HCT116 (cell line): Measurements from ENCODE around the gene ITPR2.

ENCODE experiments used
- CEBPB ChIP-seq: IDR thresholded peaks from 2 replicates; pipeline ENCODE4 v1.6.1; 2012; ENCODE audit warnings: low read depth
- ELF1 ChIP-seq: IDR thresholded peaks from 2 replicates; pipeline ENCODE4 v1.6.1; 2012; ENCODE audit warnings: low read depth, borderline replicate concordance
- EZH2 ChIP-seq: fragments of 200-600 bp; sonication (generic); IDR thresholded peaks from 2 replicates; pipeline ENCODE4 v1.6.1; 2017; ENCODE audit warnings: antibody characterized with exemption, mixed run types
- EZH2phosphoT487 ChIP-seq: fragments of 200-600 bp; IDR thresholded peaks from 2 replicates; pipeline ENCODE4 v1.6.1; 2018; ENCODE audit warnings: antibody characterized with exemption, borderline replicate concordance
- JUND ChIP-seq: IDR thresholded peaks from 2 replicates; pipeline ENCODE4 v1.6.1; 2012
- POLR2A ChIP-seq: IDR thresholded peaks from 2 replicates; pipeline ENCODE4 v1.7.0; 2011; ENCODE audit warnings: borderline replicate concordance; ENCODE audit not compliant: insufficient read depth, insufficient read length; ENCODE audit errors: extremely low read depth
- POLR2AphosphoS5 ChIP-seq: IDR thresholded peaks from 2 replicates; pipeline ENCODE4 v1.6.1; 2011; ENCODE audit warnings: mild to moderate bottlenecking, low read depth, low read length, moderate library complexity
- RAD21 ChIP-seq: IDR thresholded peaks from 2 replicates; pipeline ENCODE4 v1.6.1; 2012; ENCODE audit warnings: low read depth, mild to moderate bottlenecking
- SP1 ChIP-seq: IDR thresholded peaks from 2 replicates; pipeline ENCODE4 v1.6.1; 2012; ENCODE audit warnings: low read depth
- SRF ChIP-seq: IDR thresholded peaks from 2 replicates; pipeline ENCODE4 v1.6.1; 2012; ENCODE audit warnings: low read depth
- TCF7L2 ChIP-seq: IDR thresholded peaks from 2 replicates; pipeline ENCODE4 v1.7.0; 2011; ENCODE audit warnings: borderline replicate concordance, inconsistent platforms; ENCODE audit not compliant: insufficient read depth, insufficient read length; ENCODE audit errors: extremely low read depth
- YY1 ChIP-seq: IDR thresholded peaks from 2 replicates; pipeline ENCODE4 v1.6.1; 2011; ENCODE audit warnings: low read length, low read depth, moderate library complexity, mild to moderate bottlenecking; ENCODE audit not compliant: insufficient replicate concordance; ENCODE audit errors: extremely low read depth
- TF ChIP-seq, protein P1 (sequence below), 3 experiments: fragments of 200-600 bp in 1 of 3; sonication (generic) in 1 of 3; IDR thresholded peaks in 2 of 3; conservative IDR thresholded peaks in 1 of 3; 2 replicates each; pipeline ENCODE4 v1.5.1; 2012 to 2017; ENCODE audit warnings: low read depth in 2 of 3, low read length in 2 of 3, antibody characterized with exemption in 1 of 3, borderline replicate concordance in 1 of 3, control low read depth in 1 of 3, mild to moderate bottlenecking in 1 of 3, mixed read lengths in 1 of 3, mixed run types in 1 of 3, moderate library complexity in 1 of 3; ENCODE audit not compliant: insufficient read depth in 1 of 3

- TF ChIP-seq EZH2phosphoT487: no peak
- TF ChIP-seq, protein P1, sequence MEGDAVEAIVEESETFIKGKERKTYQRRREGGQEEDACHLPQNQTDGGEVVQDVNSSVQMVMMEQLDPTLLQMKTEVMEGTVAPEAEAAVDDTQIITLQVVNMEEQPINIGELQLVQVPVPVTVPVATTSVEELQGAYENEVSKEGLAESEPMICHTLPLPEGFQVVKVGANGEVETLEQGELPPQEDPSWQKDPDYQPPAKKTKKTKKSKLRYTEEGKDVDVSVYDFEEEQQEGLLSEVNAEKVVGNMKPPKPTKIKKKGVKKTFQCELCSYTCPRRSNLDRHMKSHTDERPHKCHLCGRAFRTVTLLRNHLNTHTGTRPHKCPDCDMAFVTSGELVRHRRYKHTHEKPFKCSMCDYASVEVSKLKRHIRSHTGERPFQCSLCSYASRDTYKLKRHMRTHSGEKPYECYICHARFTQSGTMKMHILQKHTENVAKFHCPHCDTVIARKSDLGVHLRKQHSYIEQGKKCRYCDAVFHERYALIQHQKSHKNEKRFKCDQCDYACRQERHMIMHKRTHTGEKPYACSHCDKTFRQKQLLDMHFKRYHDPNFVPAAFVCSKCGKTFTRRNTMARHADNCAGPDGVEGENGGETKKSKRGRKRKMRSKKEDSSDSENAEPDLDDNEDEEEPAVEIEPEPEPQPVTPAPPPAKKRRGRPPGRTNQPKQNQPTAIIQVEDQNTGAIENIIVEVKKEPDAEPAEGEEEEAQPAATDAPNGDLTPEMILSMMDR (IDR thresholded peaks at IDR 0.05 in 2 of 3, conservative IDR thresholded peaks at IDR 0.05 in 1 of 3; ENCODE audit: borderline replicate concordance in 1 of 3, insufficient read depth in 1 of 3, low read depth in 2 of 3, low read length in 2 of 3): no peak
- TF ChIP-seq YY1: no peak
- no peak for TF ChIP-seq JUND
- TF ChIP-seq CEBPB: no peak
- TF ChIP-seq POLR2A: no peak
- no peak for TF ChIP-seq SP1
- TF ChIP-seq ELF1: no peak
- no peak for TF ChIP-seq POLR2AphosphoS5
- TF ChIP-seq SRF: no peak
- no peak for TF ChIP-seq RAD21
- no peak for TF ChIP-seq TCF7L2
- TF ChIP-seq EZH2: no peak
These were observed 201.1 kb downstream of the ITPR2 start for GRCh38 chr12:26631846-26632245.
